ENCODE measurements around the gene TTLL4.

TTLL4 gene

DNA sequence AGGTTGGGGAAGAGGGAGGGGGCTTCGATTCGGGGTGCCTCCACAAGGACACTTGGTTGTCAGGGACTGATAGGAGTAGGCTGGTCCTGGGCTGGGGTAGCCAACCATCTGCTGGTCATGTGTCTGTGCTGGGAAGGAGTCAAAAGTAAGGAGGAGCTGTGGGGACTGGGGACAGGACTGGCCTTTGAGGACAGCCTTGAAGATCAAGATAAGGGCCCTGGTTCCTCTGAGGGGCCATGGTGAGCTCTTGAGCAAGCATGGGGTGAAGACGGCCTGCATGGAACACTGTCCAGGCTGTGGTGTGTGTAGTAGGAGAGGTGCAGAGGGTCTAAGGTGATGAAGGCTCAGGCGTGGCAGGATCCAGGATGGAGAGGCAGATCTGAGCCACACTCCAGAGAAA lies 73.1 kb downstream of the TTLL4 start:
- H3K27ac ChIP-seq (ENCODE audit: low read depth, low read length): no peak overlapping the region
- H3F3A ChIP-seq (ENCODE audit: insufficient read depth): no peaks in the 10 kb centered on the region
- no peak for TF ChIP-seq EZH2phosphoT487 (conservative IDR thresholded peaks at IDR 0.05; ENCODE audit: low read length)
- TF ChIP-seq, protein P1, sequence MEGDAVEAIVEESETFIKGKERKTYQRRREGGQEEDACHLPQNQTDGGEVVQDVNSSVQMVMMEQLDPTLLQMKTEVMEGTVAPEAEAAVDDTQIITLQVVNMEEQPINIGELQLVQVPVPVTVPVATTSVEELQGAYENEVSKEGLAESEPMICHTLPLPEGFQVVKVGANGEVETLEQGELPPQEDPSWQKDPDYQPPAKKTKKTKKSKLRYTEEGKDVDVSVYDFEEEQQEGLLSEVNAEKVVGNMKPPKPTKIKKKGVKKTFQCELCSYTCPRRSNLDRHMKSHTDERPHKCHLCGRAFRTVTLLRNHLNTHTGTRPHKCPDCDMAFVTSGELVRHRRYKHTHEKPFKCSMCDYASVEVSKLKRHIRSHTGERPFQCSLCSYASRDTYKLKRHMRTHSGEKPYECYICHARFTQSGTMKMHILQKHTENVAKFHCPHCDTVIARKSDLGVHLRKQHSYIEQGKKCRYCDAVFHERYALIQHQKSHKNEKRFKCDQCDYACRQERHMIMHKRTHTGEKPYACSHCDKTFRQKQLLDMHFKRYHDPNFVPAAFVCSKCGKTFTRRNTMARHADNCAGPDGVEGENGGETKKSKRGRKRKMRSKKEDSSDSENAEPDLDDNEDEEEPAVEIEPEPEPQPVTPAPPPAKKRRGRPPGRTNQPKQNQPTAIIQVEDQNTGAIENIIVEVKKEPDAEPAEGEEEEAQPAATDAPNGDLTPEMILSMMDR (IDR thresholded peaks at IDR 0.05; ENCODE audit: insufficient read depth, low read length, poor library complexity, severe bottlenecking): no peak
- H3K9ac ChIP-seq (ENCODE audit: low read length): no peak overlapping the region
- no peak overlapping the region for H3K4me2 ChIP-seq (ENCODE audit: low read depth, low read length, poor library complexity, severe bottlenecking)
- no peak overlapping the region for H2AFZ ChIP-seq (ENCODE audit: low read depth, low read length, severe bottlenecking)
- H3K4me3 ChIP-seq (ENCODE audit: insufficient read depth, low read length, poor library complexity, severe bottlenecking): no peak overlapping the region
- H3K79me2 ChIP-seq (ENCODE audit: insufficient read depth, low read length): no peaks in the 10 kb centered on the region
- no peaks in the 10 kb centered on the region for H4K20me1 ChIP-seq (ENCODE audit: low read depth, low read length)
- H3K36me3 ChIP-seq (ENCODE audit: low read length): no peaks in the 10 kb centered on the region
- no peaks in the 10 kb centered on the region for H3K27me3 ChIP-seq (ENCODE audit: low read length)
- no peaks in the 10 kb centered on the region for H3K9me2 ChIP-seq (replicated peaks; ENCODE audit: insufficient read depth, low read length)
- no peaks in the 10 kb centered on the region for H3K9me3 ChIP-seq (ENCODE audit: insufficient read depth, low read length)

DNA sequence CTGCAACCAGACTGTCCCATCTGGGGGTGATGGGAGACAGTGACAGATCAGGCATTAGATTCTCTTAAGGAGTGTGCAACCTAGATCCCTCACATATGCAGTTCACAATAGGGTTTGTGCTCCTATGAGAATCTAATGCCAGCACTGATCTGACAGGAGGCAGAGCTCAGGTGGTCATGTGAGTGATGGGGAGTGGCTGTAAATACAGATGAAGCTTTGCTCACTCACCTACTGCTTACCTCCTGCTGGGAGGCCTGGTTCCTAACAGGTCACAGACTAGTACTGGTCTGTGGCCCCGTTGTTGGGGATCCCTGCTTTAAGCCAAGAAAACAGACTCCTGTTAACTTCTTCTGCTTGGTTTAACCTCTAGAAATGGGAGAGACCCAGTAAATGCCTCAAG lies 74.5 kb downstream of the TTLL4 start:
- Histone ChIP-seq H3K79me2 (ENCODE audit: insufficient read depth, low read length) (no peaks in the 10 kb centered on the region), H3K9me2 (replicated peaks; ENCODE audit: insufficient read depth, low read length) (no peaks in the 10 kb centered on the region), H3K36me3 (ENCODE audit: low read length) (no peaks in the 10 kb centered on the region), H3K27me3 (ENCODE audit: low read length) (no peaks in the 10 kb centered on the region), H3F3A (ENCODE audit: insufficient read depth) (no peaks in the 10 kb centered on the region), H4K20me1 (ENCODE audit: low read depth, low read length) (no peaks in the 10 kb centered on the region), H3K9ac (ENCODE audit: low read length) (no peak overlapping the region), H3K27ac (ENCODE audit: low read depth, low read length) (no peak overlapping the region), H3K4me3 (ENCODE audit: insufficient read depth, low read length, poor library complexity, severe bottlenecking) (no peak overlapping the region), H2AFZ (ENCODE audit: low read depth, low read length, severe bottlenecking) (no peak overlapping the region), H3K9me3 (ENCODE audit: insufficient read depth, low read length) (no peaks in the 10 kb centered on the region), H3K4me2 (ENCODE audit: low read depth, low read length, poor library complexity, severe bottlenecking) (no peak overlapping the region)
- no peak for TF ChIP-seq EZH2phosphoT487 (conservative IDR thresholded peaks at IDR 0.05; ENCODE audit: low read length)
- TF ChIP-seq, protein P1 (IDR thresholded peaks at IDR 0.05; ENCODE audit: insufficient read depth, low read length, poor library complexity, severe bottlenecking): no peak

DNA sequence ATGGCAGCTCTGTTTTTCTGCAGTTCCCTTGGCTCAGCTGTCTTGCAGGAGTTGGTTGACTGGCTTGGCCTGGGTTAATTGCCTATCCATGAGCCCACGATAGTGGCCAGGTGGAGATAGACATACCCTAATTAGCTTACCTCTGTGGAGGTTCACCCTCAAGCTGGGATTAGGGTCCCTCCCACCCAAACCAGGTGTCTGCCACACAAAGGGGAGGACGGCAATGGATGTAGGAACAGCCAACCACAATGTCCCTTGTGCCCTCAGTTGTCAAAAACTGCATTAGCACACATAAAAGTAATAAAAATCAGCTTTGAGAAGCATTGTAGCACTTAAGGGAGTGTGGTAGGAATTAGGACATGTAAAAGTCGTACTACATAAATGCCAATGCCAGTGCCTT lies 75.5 kb downstream of the TTLL4 start:
- Histone ChIP-seq H2AFZ (ENCODE audit: low read depth, low read length, severe bottlenecking) (no peak overlapping the region), H3K4me2 (ENCODE audit: low read depth, low read length, poor library complexity, severe bottlenecking) (no peak overlapping the region), H3K4me3 (ENCODE audit: insufficient read depth, low read length, poor library complexity, severe bottlenecking) (no peak overlapping the region), H3K9ac (ENCODE audit: low read length) (no peak overlapping the region), H3K27ac (ENCODE audit: low read depth, low read length) (no peak overlapping the region), H3K9me2 (replicated peaks; ENCODE audit: insufficient read depth, low read length) (no peaks in the 10 kb centered on the region), H3K36me3 (ENCODE audit: low read length) (no peaks in the 10 kb centered on the region), H3K9me3 (ENCODE audit: insufficient read depth, low read length) (no peaks in the 10 kb centered on the region), H4K20me1 (ENCODE audit: low read depth, low read length) (no peaks in the 10 kb centered on the region), H3K27me3 (ENCODE audit: low read length) (no peaks in the 10 kb centered on the region), H3F3A (ENCODE audit: insufficient read depth) (no peaks in the 10 kb centered on the region), H3K79me2 (ENCODE audit: insufficient read depth, low read length) (no peaks in the 10 kb centered on the region)
- TF ChIP-seq EZH2phosphoT487 (conservative IDR thresholded peaks at IDR 0.05; ENCODE audit: low read length): no peak
- TF ChIP-seq, protein P1 (IDR thresholded peaks at IDR 0.05; ENCODE audit: insufficient read depth, low read length, poor library complexity, severe bottlenecking): no peak

Measured in SU-DHL-6 (cell line).